IgD-negative memory B cell (primary cell): ENCODE measurements around the gene AASDHPPT. TPM values are rescaled to one million over a fixed set of nuclear protein-coding genes. Genes with fewer than 3 reads are reported as not detected.

Experiments
- H3K27ac Mint-ChIP-seq, 3 donors: one replicate each; pipeline ENCODE4 v1.8.0; 2020 to 2022; ENCODE audit warnings: mild to moderate bottlenecking in 3 of 3, mixed read lengths in 3 of 3, moderate library complexity in 1 of 3
- H3K27me3 Mint-ChIP-seq: one replicate; pipeline ENCODE4 v1.8.0; 2021; ENCODE audit warnings: mixed read lengths
- H3K36me3 Mint-ChIP-seq: one replicate; pipeline ENCODE4 v1.8.0; 2020; ENCODE audit warnings: mild to moderate bottlenecking, mixed read lengths
- H3K4me1 Mint-ChIP-seq, 3 donors: one replicate each; pipeline ENCODE4 v1.8.0; 2020 to 2022; ENCODE audit warnings: mixed read lengths in 3 of 3, mild to moderate bottlenecking in 1 of 3
- H3K4me3 Mint-ChIP-seq, 4 donors: one replicate each; pipeline ENCODE4 v1.8.0; 2020 to 2022; ENCODE audit warnings: mild to moderate bottlenecking in 4 of 4, mixed read lengths in 4 of 4, moderate library complexity in 3 of 4
- H3K9me3 Mint-ChIP-seq, 3 donors: one replicate each; pipeline ENCODE4 v1.8.0; 2020 to 2021; ENCODE audit warnings: mixed read lengths in 3 of 3, mild to moderate bottlenecking in 1 of 3
- polyA plus RNA-seq: library from polyadenylated mRNA; unstranded; fragments of 300-500 nt; fragmentation: Illumina TruSeq; gene quantifications from one replicate; pipeline ENCODE4 v1.2.3, GENCODE V29; 2021

Gene AASDHPPT
- polyA plus RNA-seq, 1 donor from 2014 or later, result 55.4 TPM

DNA sequence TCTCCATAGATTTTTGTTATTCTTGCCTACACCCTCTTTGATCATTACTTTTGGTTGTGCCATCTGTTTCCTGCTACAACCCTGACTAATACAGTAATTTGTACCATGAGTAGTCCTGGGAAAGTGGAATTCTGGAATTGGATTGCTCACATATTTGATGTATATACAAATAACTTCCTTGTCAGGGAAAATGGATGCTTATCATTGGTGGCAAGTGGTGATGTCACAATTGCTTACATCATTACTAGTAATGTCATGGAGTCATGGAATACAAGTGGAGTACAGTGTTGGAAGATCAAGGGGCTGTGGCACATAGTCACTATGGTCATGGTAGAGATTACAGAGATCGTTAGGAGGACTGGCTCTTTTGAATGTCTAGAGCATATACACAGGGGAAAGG is 24.4 kb downstream of the AASDHPPT start:
- no peak overlapping the region for H3K4me3 Mint-ChIP-seq
- H3K4me1 Mint-ChIP-seq, result no peaks in the 10 kb centered on the region
- no peaks in the 10 kb centered on the region for H3K27me3 Mint-ChIP-seq
- no peak overlapping the region for H3K27ac Mint-ChIP-seq
- H3K9me3 Mint-ChIP-seq, result peaks cover 0 to 4% (median 0%) of the 10 kb centered on the region in 3 donors
- H3K36me3 Mint-ChIP-seq, result no peaks in the 10 kb centered on the region

DNA sequence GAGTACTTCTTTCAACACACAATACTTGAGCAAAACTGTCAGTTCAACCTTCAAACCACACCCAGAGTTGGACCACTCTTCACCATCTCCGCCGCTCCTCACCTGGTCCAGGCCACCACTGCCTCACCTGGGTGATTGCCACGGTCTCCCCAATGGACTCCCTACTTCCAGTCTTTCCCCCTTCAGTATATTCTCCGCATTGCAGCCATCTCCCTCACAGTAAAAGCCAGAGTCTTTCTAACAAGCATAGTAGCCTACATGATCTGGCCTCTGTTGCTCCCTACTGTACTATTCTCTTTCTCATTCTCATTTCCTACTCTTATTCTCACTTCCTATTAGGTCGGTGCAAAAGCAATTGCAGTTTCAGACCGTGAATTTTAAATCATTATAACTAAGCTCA is 28.5 kb downstream of the AASDHPPT start:
- H3K4me3 Mint-ChIP-seq, result no peak overlapping the region
- no peaks in the 10 kb centered on the region for H3K36me3 Mint-ChIP-seq
- peaks cover 0 to 4% (median 0%) of the 10 kb centered on the region in 3 donors for H3K9me3 Mint-ChIP-seq
- no peaks in the 10 kb centered on the region for H3K27me3 Mint-ChIP-seq
- no peaks in the 10 kb centered on the region for H3K4me1 Mint-ChIP-seq
- no peak overlapping the region for H3K27ac Mint-ChIP-seq

DNA sequence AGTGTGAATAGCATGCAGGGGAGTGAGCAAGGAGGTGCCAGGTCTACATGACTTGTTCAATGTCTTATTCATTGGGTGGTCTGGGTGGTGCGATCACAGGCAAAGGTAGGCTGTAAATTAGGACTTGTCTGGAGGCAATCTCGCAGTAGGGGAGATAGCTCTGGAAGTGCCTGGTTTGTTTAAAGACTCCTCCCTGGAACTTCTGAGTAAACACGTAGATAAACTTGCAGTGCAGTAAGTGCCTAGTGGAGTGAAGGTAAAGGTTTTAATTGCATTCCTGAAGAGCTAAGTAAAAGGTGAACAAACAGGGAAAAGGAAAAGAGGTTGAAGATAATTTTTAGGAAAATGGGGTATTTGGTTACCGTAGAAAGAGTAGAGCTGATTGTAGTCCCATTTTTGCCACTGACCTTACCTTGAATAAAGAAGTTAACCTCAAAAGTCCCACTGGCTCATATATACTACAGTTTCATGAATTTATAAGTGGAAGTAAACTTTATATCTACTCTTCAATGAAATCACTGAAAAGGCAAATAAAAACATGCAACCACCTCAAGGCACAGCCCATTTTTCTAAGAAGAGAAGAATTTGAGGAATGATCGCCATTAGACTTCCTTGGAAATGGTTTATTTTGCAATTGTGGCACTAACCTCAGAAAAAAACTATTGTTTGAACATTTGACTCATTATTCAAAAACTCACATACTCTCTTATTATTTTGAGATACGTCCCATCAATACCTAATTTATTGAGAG is 44.3 kb downstream of the AASDHPPT start:
- Mint-ChIP-seq H3K9me3 (no peaks in the 10 kb centered on the region), H3K4me1 (no peaks in the 10 kb centered on the region), H3K27me3 (peaks cover 6% of the 10 kb centered on the region), H3K36me3 (peaks cover 1% of the 10 kb centered on the region), H3K4me3 (no peak overlapping the region), H3K27ac (no peak overlapping the region)

DNA sequence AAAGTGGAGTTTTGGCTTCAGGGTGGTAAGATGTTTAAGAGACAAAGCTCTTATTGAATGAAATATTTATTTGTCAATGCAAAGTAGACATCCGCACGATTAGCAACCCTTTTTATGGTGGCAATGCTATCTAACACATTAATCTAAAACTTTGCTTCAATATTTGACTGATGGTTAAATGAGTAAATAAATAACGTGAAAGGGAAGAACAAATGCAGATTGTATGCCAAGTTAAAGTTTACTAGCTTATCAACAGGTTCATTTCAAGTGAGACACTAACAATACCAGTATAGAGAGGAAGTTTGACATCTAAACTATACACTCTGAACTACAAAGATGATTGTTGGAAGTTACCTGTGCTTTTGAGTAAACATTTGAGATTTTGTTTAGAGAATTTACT is 50.1 kb downstream of the AASDHPPT start:
- no peaks in the 10 kb centered on the region for H3K4me1 Mint-ChIP-seq
- H3K4me3 Mint-ChIP-seq, result no peak overlapping the region
- peaks cover 2% of the 10 kb centered on the region for H3K27me3 Mint-ChIP-seq
- H3K27ac Mint-ChIP-seq, result no peak overlapping the region
- H3K36me3 Mint-ChIP-seq, result no peaks in the 10 kb centered on the region
- peaks cover 0 to 1% (median 0%) of the 10 kb centered on the region in 3 donors for H3K9me3 Mint-ChIP-seq

DNA sequence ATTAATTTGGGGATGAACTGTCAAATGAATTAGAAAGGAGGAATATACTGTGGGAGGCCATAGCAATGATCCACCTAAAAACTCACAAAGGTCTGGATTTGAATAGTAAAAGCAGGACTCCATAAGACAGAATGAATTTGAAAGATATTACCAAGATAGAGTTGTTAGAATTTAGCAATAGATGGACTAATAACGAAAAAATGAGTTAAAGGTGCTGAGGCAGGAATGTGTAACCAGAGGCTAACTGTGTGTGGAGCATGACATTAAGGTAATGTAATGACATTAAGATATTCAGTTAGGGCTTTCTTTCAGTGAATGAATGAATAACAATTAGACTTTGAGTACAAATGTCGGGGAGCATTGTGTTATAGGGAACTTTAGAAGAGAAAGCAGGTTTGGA is 51.3 kb downstream of the AASDHPPT start:
- peaks cover 2% of the 10 kb centered on the region for H3K27me3 Mint-ChIP-seq
- H3K27ac Mint-ChIP-seq, result no peak overlapping the region
- no peaks in the 10 kb centered on the region for H3K36me3 Mint-ChIP-seq
- no peak overlapping the region for H3K4me3 Mint-ChIP-seq
- peaks cover 0 to 1% (median 0%) of the 10 kb centered on the region in 3 donors for H3K9me3 Mint-ChIP-seq
- H3K4me1 Mint-ChIP-seq, result no peaks in the 10 kb centered on the region

DNA sequence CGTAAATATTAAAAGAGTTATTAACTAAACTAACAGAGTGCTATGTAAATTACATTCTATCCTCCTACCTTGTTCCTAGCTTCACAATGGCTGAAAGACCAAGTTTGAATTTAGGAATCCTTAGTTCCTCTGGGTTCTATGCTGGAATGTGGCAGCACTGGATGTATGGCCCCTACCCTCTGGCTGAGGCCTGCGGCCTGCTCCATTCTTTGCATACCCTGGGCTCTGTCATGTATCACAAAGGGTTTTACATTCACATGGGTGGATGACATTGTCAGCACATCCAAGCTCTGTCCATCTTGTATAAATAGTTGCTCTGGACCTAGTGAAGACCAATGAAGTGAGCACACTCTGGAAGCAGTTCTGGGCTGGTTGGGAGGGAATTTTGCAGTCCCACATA is 54.5 kb downstream of the AASDHPPT start:
- no peaks in the 10 kb centered on the region for H3K36me3 Mint-ChIP-seq
- peaks cover 2% of the 10 kb centered on the region for H3K27me3 Mint-ChIP-seq
- H3K27ac Mint-ChIP-seq, result no peak overlapping the region
- peaks cover 0 to 1% (median 0%) of the 10 kb centered on the region in 3 donors for H3K9me3 Mint-ChIP-seq
- H3K4me3 Mint-ChIP-seq, result no peak overlapping the region
- H3K4me1 Mint-ChIP-seq, result no peaks in the 10 kb centered on the region

DNA sequence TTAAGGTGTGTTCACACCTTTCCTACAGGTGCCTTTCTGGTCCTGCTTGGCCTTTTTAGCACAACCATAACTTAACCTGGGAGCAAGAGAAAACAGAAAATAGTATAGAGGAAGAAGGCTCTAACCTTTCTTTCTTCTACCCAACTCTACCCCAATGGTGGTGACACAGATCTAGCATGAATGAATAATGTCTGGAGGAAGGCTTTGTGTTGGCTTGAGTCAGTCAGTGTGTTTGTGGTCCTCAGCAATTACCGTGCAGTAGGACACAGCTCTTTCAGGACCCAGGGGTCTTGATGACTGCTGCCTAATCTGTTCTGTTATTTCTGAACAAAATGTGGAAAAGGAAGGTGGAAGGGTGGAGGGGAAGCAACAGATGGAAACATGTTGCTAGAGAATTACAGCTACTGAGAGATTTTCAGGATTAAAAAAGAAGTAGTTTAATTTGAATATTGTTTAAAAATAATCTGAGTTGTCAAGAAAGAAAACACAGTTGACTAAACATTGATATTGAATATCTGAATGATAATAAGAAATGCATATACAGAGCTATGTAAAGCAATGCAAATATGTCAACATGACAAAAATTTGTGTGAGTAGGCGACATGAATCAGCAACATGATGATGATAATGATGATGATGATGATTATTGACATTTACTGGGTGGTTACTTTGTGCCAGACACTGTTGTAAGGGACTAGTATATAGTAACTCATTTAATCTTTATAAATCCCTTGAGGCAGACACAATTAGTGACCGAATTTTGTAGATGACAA is 55.3 kb downstream of the AASDHPPT start:
- Mint-ChIP-seq H3K4me3 (no peak overlapping the region), H3K27me3 (peaks cover 2% of the 10 kb centered on the region), H3K27ac (no peak overlapping the region), H3K36me3 (no peaks in the 10 kb centered on the region), H3K4me1 (no peaks in the 10 kb centered on the region), H3K9me3 (peaks cover 0 to 1% (median under 1%) of the 10 kb centered on the region in 3 donors)

DNA sequence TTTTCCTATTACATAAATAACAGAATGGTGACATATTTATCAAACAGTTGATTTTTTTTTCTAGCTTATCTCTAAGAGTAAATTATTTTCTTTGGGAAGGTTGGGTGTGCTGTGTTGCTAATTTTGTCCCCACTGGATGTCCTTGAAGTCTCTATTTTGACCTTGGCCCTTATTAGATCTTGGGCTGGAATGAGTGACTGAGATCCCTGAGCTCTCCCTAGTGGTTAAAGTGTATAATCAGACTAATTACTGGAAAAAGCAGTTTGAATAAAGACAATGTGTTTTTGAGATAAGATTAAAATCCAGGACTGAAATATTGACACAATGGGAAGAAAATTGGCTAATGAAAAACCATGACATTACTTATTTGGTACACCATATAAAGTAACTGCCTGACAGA is 56.1 kb downstream of the AASDHPPT start:
- H3K36me3 Mint-ChIP-seq, result no peaks in the 10 kb centered on the region
- H3K4me1 Mint-ChIP-seq, result no peaks in the 10 kb centered on the region
- no peak overlapping the region for H3K27ac Mint-ChIP-seq
- H3K9me3 Mint-ChIP-seq, result peaks cover 0 to 7% (median 1%) of the 10 kb centered on the region in 3 donors
- H3K27me3 Mint-ChIP-seq, result peaks cover 2% of the 10 kb centered on the region
- no peak overlapping the region for H3K4me3 Mint-ChIP-seq

DNA sequence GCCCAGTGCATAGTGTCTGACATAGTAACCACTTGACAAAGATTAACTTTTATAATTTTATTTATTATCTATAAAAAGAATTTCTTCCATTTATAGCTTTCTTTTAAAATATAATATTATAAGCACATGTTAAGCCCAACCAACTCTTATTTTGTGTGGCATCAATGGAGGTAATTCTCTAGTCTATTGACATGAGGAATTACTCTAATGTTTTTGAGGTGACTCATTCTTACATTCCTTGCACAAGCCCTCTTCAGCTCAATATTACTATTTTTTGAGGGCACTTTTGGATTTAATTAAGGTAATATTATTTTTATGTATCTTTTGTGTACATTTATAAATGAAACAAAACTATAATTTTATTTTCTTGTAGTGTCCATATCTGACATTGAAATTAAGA is 59.6 kb downstream of the AASDHPPT start:
- Mint-ChIP-seq H3K4me3 (no peak overlapping the region), H3K9me3 (peaks cover 0 to 7% (median 0%) of the 10 kb centered on the region in 3 donors), H3K27ac (no peak overlapping the region), H3K27me3 (no peaks in the 10 kb centered on the region), H3K4me1 (no peaks in the 10 kb centered on the region), H3K36me3 (no peaks in the 10 kb centered on the region)

DNA sequence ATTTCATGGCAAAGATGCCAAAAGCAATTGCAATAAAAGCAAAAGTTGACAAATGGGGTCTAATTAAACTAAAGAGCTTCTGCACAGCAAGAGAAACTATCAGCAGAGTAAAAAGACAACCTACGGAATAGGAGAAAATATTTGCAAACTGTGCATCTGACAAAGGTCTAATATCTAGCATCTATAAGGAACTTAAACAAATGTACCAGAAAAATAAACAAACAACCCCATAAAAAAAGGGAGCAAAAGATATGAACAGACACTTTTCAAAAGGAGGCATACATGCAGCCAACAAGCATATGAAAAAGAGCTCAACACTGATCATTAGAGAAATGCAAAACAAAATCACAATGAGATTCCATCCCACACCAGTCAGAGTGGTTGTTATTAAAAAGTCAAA is 60.3 kb downstream of the AASDHPPT start:
- H3K9me3 Mint-ChIP-seq, result peaks cover 0 to 7% (median 0%) of the 10 kb centered on the region in 3 donors
- H3K36me3 Mint-ChIP-seq, result no peaks in the 10 kb centered on the region

More for the DNA sequence above, 60.3 kb downstream of the AASDHPPT start:
- Mint-ChIP-seq H3K27ac (no peak overlapping the region), H3K27me3 (peaks cover 4% of the 10 kb centered on the region), H3K4me3 (no peak overlapping the region), H3K4me1 (no peaks in the 10 kb centered on the region)

Other genes with a start within 250 kb of the AASDHPPT start
- 6.6 TPM for gene MSANTD4, start 55.4 kb upstream of the AASDHPPT start, polyA plus RNA-seq
- gene KBTBD3, start 315 bp upstream of the AASDHPPT start, polyA plus RNA-seq, result 16.0 TPM